CD4-positive, CD25-positive, alpha-beta regulatory T cell (primary cell): ENCODE data around the gene ADGRG7. TPM values are rescaled to one million over a fixed set of nuclear protein-coding genes. Genes with fewer than 3 reads are reported as not detected.

ENCODE experiments used
- ATAC-seq, 2 donors: fragments of 150-1000 bp; cut with Tn5 transposase; one replicate each; pipeline ENCODE4 v1.10.0; 2021; ENCODE audit warnings: low read depth in 2 of 2, moderate number of reproducible peaks in 2 of 2, moderate library complexity in 1 of 2
- DNase-seq, 3 donors: peaks; one replicate each; pipeline versions ENCODE4 v3.0.0 to v3.0.0-alpha.2; 2012 to 2022; ENCODE audit warnings: mixed read lengths in 1 of 3
- H3K27ac ChIP-seq: one replicate; pipeline ENCODE4 v1.7.0; 2013; ENCODE audit warnings: mild to moderate bottlenecking, low read length; ENCODE audit not compliant: insufficient read depth, poor library complexity, severe bottlenecking
- H3K27me3 ChIP-seq: one replicate; pipeline ENCODE4 v1.7.0; 2013; ENCODE audit warnings: low read length; ENCODE audit not compliant: control insufficient read depth, insufficient read depth
- H3K36me3 ChIP-seq: one replicate; pipeline ENCODE4 v1.7.0; 2013; ENCODE audit warnings: mild to moderate bottlenecking, low read length, moderate library complexity; ENCODE audit not compliant: control insufficient read depth, insufficient read depth
- H3K4me1 ChIP-seq: 2 replicates; pipeline ENCODE4 v1.7.0; 2013; ENCODE audit warnings: mild to moderate bottlenecking, low read length; ENCODE audit not compliant: insufficient read depth, control insufficient read depth, poor library complexity, severe bottlenecking
- H3K4me3 ChIP-seq: one replicate; pipeline ENCODE4 v1.7.0; 2013; ENCODE audit warnings: low read depth, mild to moderate bottlenecking, low read length, moderate library complexity
- H3K9me3 ChIP-seq, 2 experiments: 1 replicate in 1 of 2; 2 replicates in 1 of 2; pipeline ENCODE4 v1.7.0; 2013; ENCODE audit warnings: low read length in 2 of 2, mild to moderate bottlenecking in 1 of 2, moderate library complexity in 1 of 2; ENCODE audit not compliant: control insufficient read depth in 2 of 2
- H3K27ac Mint-ChIP-seq, 3 donors: one replicate each; pipeline ENCODE4 v1.8.0; 2020 to 2022; ENCODE audit warnings: mild to moderate bottlenecking in 3 of 3, mixed read lengths in 3 of 3, moderate library complexity in 2 of 3
- H3K27me3 Mint-ChIP-seq: one replicate; pipeline ENCODE4 v1.8.0; 2022; ENCODE audit warnings: mild to moderate bottlenecking, mixed read lengths
- H3K36me3 Mint-ChIP-seq: one replicate; pipeline ENCODE4 v1.8.0; 2020; ENCODE audit warnings: mixed read lengths
- H3K4me1 Mint-ChIP-seq, 4 donors: one replicate each; pipeline ENCODE4 v1.8.0; 2020 to 2022; ENCODE audit warnings: mixed read lengths in 4 of 4, mild to moderate bottlenecking in 1 of 4
- H3K4me3 Mint-ChIP-seq, 4 donors: one replicate each; pipeline ENCODE4 v1.8.0; 2020 to 2022; ENCODE audit warnings: mild to moderate bottlenecking in 4 of 4, mixed read lengths in 4 of 4, moderate library complexity in 3 of 4
- H3K9me3 Mint-ChIP-seq, 7 donors: one replicate each; pipeline ENCODE4 v1.8.0; 2020 to 2022; ENCODE audit warnings: mixed read lengths in 7 of 7, mild to moderate bottlenecking in 3 of 7, moderate library complexity in 2 of 7
- polyA plus RNA-seq, 4 donors: library from polyadenylated mRNA; unstranded; fragments of 300-500 nt; fragmentation: Illumina TruSeq; gene quantifications; one replicate each; pipeline ENCODE4 v1.2.3, GENCODE V29; 2021
- total RNA-seq: library from RNA; stranded (reverse); gene quantifications from one replicate; pipeline ENCODE4 v1.2.3, GENCODE V29; 2022

ADGRG7 gene
- total and polyA plus RNA-seq, 5 donors from 2014 or later, result not detected

DNA sequence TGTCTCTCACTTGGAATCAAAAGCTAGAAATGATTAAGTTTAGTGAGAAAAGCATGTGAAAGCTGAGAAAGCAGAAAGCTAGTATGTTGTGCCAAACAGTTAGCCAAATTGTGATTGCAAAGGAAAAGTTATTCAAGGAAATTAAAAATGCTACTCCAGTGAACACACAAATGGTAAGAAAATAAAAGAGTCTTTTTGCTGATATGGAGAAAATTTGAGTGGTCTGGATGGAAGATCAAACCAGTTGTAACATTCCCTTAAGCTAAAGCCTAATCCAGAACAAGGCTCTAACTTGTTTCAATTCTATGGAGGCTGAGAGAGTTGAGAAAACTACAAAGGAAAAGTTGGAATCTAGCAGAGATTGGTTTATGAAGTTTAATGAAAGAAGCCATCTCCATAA lies 11.8 kb downstream of the ADGRG7 start:
- Histone ChIP-seq H3K27me3 (no peaks in the 10 kb centered on the region), H3K27ac (no peak overlapping the region), H3K9me3 (no peaks in the 10 kb centered on the region), H3K4me3 (no peak overlapping the region), H3K36me3 (no peaks in the 10 kb centered on the region), H3K4me1 (no peaks in the 10 kb centered on the region)
- H3K9me3 Mint-ChIP-seq, result peaks cover 0 to 8% (median 6%) of the 10 kb centered on the region in 7 donors
- no peak overlapping the region for H3K27ac Mint-ChIP-seq
- no peaks in the 10 kb centered on the region for H3K36me3 Mint-ChIP-seq
- no peak for ATAC-seq
- DNase-seq, result no peak
- no peak overlapping the region for H3K4me3 Mint-ChIP-seq
- peaks cover 11% of the 10 kb centered on the region for H3K27me3 Mint-ChIP-seq
- no peaks in the 10 kb centered on the region for H3K4me1 Mint-ChIP-seq

GRCh38 chr3:100627491-100627890 lies 18.1 kb downstream of the ADGRG7 start:
- H3K27me3 ChIP-seq, result peaks cover 4% of the 10 kb centered on the region
- ATAC-seq, result no peak
- H3K27me3 Mint-ChIP-seq, result peaks cover 22% of the 10 kb centered on the region

GRCh38 chr3:100629421-100630127 lies 20.2 kb downstream of the ADGRG7 start:
- Mint-ChIP-seq H3K4me3 (no peak overlapping the region), H3K9me3 (peaks cover 1 to 7% (median 3%) of the 10 kb centered on the region in 7 donors), H3K27me3 (peaks cover 28% of the 10 kb centered on the region), H3K4me1 (peaks cover 0 to 4% (median 0%) of the 10 kb centered on the region in 4 donors), H3K27ac (no peak overlapping the region), H3K36me3 (no peaks in the 10 kb centered on the region)
- DNase-seq (no peak), ATAC-seq (no peak)
- H3K4me1 ChIP-seq, result no peaks in the 10 kb centered on the region
- no peak overlapping the region for H3K4me3 ChIP-seq
- no peaks in the 10 kb centered on the region for H3K9me3 ChIP-seq
- H3K27me3 ChIP-seq, result peaks cover 8% of the 10 kb centered on the region
- H3K27ac ChIP-seq, result no peak overlapping the region
- H3K36me3 ChIP-seq, result no peaks in the 10 kb centered on the region

More at GRCh38 chr3:100627491-100627890, 18.1 kb downstream of the ADGRG7 start:
- H3K9me3 ChIP-seq, result no peaks in the 10 kb centered on the region
- no peaks in the 10 kb centered on the region for H3K4me1 ChIP-seq
- H3K9me3 Mint-ChIP-seq, result peaks cover 2 to 7% (median 5%) of the 10 kb centered on the region in 7 donors
- H3K27ac ChIP-seq, result no peak overlapping the region
- no peaks in the 10 kb centered on the region for H3K36me3 Mint-ChIP-seq
- H3K36me3 ChIP-seq, result no peaks in the 10 kb centered on the region
- H3K27ac Mint-ChIP-seq, result no peak overlapping the region
- H3K4me3 ChIP-seq, result no peak overlapping the region
- H3K4me1 Mint-ChIP-seq, result no peaks in the 10 kb centered on the region
- H3K4me3 Mint-ChIP-seq, result no peak overlapping the region
- DNase-seq, result no peak

- Mint-ChIP-seq H3K27ac (no peak overlapping the region), H3K4me3 (no peak overlapping the region), H3K36me3 (no peaks in the 10 kb centered on the region), H3K4me1 (peaks cover 0 to 4% (median 0%) of the 10 kb centered on the region in 4 donors), H3K9me3 (peaks cover 0 to 7% (median 0%) of the 10 kb centered on the region in 7 donors), H3K27me3 (peaks cover 20% of the 10 kb centered on the region)
- no peak overlapping the region for H3K27ac ChIP-seq
- H3K36me3 ChIP-seq, result no peaks in the 10 kb centered on the region
- no peak overlapping the region for H3K4me3 ChIP-seq
- peaks cover 8% of the 10 kb centered on the region for H3K27me3 ChIP-seq
- no peaks in the 10 kb centered on the region for H3K4me1 ChIP-seq
- ATAC-seq (no peak), DNase-seq (no peak)
- H3K9me3 ChIP-seq, result no peaks in the 10 kb centered on the region
Observed at GRCh38 chr3:100630664-100631063, 21.3 kb downstream of the ADGRG7 start.

DNA sequence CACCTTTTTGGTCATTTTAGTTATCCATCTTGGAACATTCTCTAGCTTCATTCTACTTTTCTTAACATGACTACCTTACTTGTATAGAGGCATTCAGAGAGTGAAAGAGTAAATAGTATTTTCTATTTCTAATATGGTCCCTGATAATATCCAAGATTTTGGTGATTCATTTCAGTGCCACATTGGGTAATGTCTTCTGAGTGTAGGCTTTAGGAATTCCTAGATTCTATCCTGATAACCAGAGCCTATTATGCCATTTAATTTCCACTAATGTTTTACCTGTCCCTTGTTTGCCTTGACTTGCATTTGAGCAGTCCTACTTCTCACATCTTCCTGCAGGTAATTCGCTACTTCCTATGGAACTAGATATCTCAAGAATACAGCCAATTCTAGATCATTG lies 21.8 kb downstream of the ADGRG7 start:
- peaks cover 0 to 4% (median 0%) of the 10 kb centered on the region in 4 donors for H3K4me1 Mint-ChIP-seq
- H3K9me3 ChIP-seq, result no peaks in the 10 kb centered on the region
- no peaks in the 10 kb centered on the region for H3K4me1 ChIP-seq
- peaks cover 0 to 7% (median 0%) of the 10 kb centered on the region in 7 donors for H3K9me3 Mint-ChIP-seq
- H3K27ac ChIP-seq, result no peak overlapping the region
- DNase-seq, result no peak
- no peaks in the 10 kb centered on the region for H3K36me3 Mint-ChIP-seq
- H3K4me3 ChIP-seq, result no peak overlapping the region
- no peak overlapping the region for H3K4me3 Mint-ChIP-seq
- H3K27me3 Mint-ChIP-seq, result peaks cover 20% of the 10 kb centered on the region
- no peak for ATAC-seq
- H3K27me3 ChIP-seq, result peaks cover 8% of the 10 kb centered on the region
- H3K27ac Mint-ChIP-seq, result no peak overlapping the region
- H3K36me3 ChIP-seq, result no peaks in the 10 kb centered on the region

DNA sequence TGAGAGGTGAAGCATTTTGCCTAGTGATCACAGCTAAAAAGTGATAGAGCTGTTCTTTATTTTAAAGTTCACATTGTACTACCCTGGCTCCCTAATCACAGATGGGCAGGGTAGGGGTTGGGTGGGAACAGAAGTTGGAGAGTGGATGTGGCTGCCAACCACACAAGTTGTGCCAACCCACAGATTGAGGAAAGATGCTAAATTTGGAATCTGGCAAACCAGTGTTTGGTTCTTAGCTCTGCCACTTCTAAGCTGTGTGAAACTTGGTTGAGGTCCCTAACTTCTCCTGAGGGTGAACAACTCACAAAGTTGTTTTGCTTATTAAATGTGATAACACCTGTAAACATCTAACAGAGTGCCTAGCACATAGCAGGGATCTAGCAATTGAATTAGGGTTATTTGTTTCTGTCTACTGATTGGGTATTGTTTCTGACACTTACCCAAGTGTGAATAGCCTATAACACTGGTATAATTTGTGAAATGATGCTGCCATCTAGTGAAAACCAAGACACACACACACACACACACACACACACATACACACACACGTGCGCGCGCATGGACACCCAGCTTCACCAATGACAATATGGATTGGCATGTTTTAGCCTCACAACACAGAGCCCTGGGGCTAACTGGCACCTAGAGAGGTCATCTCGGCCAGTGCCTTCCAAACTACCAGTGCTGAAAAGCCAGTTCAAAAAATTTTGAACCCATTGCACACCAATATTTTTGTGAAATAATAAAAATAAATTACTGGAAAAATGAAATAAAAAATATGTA lies 25.3 kb downstream of the ADGRG7 start:
- H3K9me3 ChIP-seq, result no peaks in the 10 kb centered on the region
- peaks cover 0 to 4% (median 0%) of the 10 kb centered on the region in 4 donors for H3K4me1 Mint-ChIP-seq
- DNase-seq (peak in 1 of 3 donors; percentile 44), ATAC-seq (no peak)
- no peak overlapping the region for H3K27ac Mint-ChIP-seq
- no peak overlapping the region for H3K27ac ChIP-seq
- peaks cover 14% of the 10 kb centered on the region for H3K27me3 Mint-ChIP-seq
- H3K9me3 Mint-ChIP-seq, result no peaks in the 10 kb centered on the region
- no peaks in the 10 kb centered on the region for H3K36me3 ChIP-seq
- peaks cover 5% of the 10 kb centered on the region for H3K27me3 ChIP-seq
- no peak overlapping the region for H3K4me3 ChIP-seq
- no peaks in the 10 kb centered on the region for H3K36me3 Mint-ChIP-seq
- H3K4me3 Mint-ChIP-seq, result no peak overlapping the region
- no peaks in the 10 kb centered on the region for H3K4me1 ChIP-seq

DNA sequence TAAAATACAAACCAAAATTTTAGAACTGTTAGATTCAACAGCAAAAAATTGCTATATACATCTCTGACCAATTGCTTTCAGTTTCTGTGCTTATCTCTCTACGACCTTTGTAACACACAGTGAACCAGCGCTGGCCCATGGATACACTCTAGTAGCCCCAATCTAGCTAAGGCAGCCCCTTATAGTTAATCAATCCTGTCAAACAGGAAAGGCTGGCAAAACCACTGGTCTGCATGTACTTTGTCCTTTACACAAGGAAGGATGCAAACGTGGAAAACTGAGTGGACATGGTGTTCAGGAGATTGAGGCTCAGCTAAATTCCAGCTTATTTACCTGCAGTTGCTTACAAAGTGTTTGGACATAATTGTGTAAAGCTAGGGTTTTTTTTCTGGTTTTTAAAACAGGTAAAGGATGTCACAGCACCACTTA lies 25.9 kb downstream of the ADGRG7 start:
- Histone ChIP-seq H3K4me1 (no peaks in the 10 kb centered on the region), H3K27ac (no peak overlapping the region), H3K9me3 (no peaks in the 10 kb centered on the region), H3K27me3 (peaks cover 5% of the 10 kb centered on the region), H3K4me3 (no peak overlapping the region), H3K36me3 (no peaks in the 10 kb centered on the region)
- DNase-seq (no peak), ATAC-seq (no peak)
- no peaks in the 10 kb centered on the region for H3K9me3 Mint-ChIP-seq
- no peak overlapping the region for H3K27ac Mint-ChIP-seq
- H3K36me3 Mint-ChIP-seq, result no peaks in the 10 kb centered on the region
- H3K4me1 Mint-ChIP-seq, result peaks cover 0 to 4% (median 0%) of the 10 kb centered on the region in 4 donors
- no peak overlapping the region for H3K4me3 Mint-ChIP-seq
- peaks cover 14% of the 10 kb centered on the region for H3K27me3 Mint-ChIP-seq
